Ovary (tissue), 9 donors: ENCODE data around the gene WWOX. TPM values are rescaled to one million over a fixed set of nuclear protein-coding genes. Genes with fewer than 3 reads are reported as not detected.

Source experiments
- DNase-seq, 5 donors: peaks; one replicate each; pipeline ENCODE4 v3.0.0-alpha.2; 2019 to 2020
- H3K27ac ChIP-seq, 2 donors: fragments of 200-600 bp; one replicate each; pipeline versions ENCODE4 v1.5.1 to v1.8.0; 2019 to 2022
- H3K27me3 ChIP-seq: fragments of 200-600 bp; one replicate; pipeline ENCODE4 v1.8.0; 2022
- H3K36me3 ChIP-seq: fragments of 200-600 bp; sonication (generic); one replicate; pipeline ENCODE4 v1.5.1; 2019
- H3K4me1 ChIP-seq: one replicate; pipeline ENCODE4 v1.8.1; 2013; ENCODE audit warnings: mild to moderate bottlenecking, moderate library complexity; ENCODE audit not compliant: insufficient read depth
- H3K4me3 ChIP-seq: fragments of 200-600 bp; sonication (generic); one replicate; pipeline ENCODE4 v1.5.1; 2017
- H3K9me3 ChIP-seq, 2 donors: fragments of 200-600 bp in 1 of 2; sonication (generic) in 1 of 2; one replicate each; pipeline versions ENCODE4 v1.5.1 to v1.8.1; 2013 to 2019; ENCODE audit warnings: mild to moderate bottlenecking in 1 of 2, moderate library complexity in 1 of 2
- EP300 ChIP-seq: sonication (generic); formaldehyde crosslinking; IDR thresholded peaks from one replicate; pipeline ENCODE4 v1.6.1; 2017; ENCODE audit warnings: antibody characterized with exemption
- POLR2A ChIP-seq: fragments of 450-650 bp; IDR thresholded peaks from one replicate; pipeline ENCODE4 v1.6.1; 2017; ENCODE audit warnings: antibody characterized with exemption, mild to moderate bottlenecking, moderate library complexity
- WGBS, 3 donors: extraction: QIAGEN DNeasy Blood & Tissue Kit in 1 of 3; methylation state at CpG; one replicate each; pipeline versions ENCODE4 v1.1.5 to v1.1.7; 2013 to 2017; 5-methylcytosine and 5-hydroxymethylcytosine counted together
- intact Hi-C, 4 donors: fragments of 100-400 bp; cut with DNase I; formaldehyde crosslinking; loops; one replicate each; pipeline versions ENCODE4 v1.11.0 to v1.15.1; 2022 to 2023
- polyA plus RNA-seq, 2 donors: library from polyadenylated mRNA; stranded (reverse); fragments of 200-250 nt in 1 of 2; fragments of 350-450 nt in 1 of 2; fragmentation: Illumina TruSeq in 1 of 2; extraction: RNeasy Lipid Tissue Mini Kit (QIAGEN cat#74804) in 1 of 2; gene quantifications; one replicate each; pipeline ENCODE4 v1.2.3, GENCODE V29; 2013 to 2014
- total RNA-seq, 7 donors: library from RNA; depleted of rRNA in 2 of 7; stranded (reverse); fragments of >200 nt in 2 of 7; fragmentation: NEBNext Ultra II Directional in 3 of 7; extraction: Animal tissue kit (Norgen Biotek cat#: 25700) in 3 of 7; gene quantifications; one replicate each; pipeline versions ENCODE4 v1.1.0 to v1.2.4, GENCODE V29; 2016 to 2023
- TF ChIP-seq, protein P1 (sequence below), 3 donors: fragments of 450-650 bp in 2 of 3; fragments of 200-600 bp in 1 of 3; IDR thresholded peaks; one replicate each; pipeline versions ENCODE4 v1.5.1 to v1.8.0; 2016 to 2022; ENCODE audit warnings: antibody characterized with exemption in 3 of 3, mild to moderate bottlenecking in 1 of 3
- donor health status: DM: no; HTN: no; CAD: no; lungs with moderate emphysema.
- donor health status: DM: no; HTN: no; CAD: no.
- donor health status: Bipolar disorder and iron deficiency.
- donor health status: DM: yes; HTN: yes; CAD: no.
- donor health status: DM: no; HTN: no; CAD: no.
- donor health status: DM: yes; HTN: yes; CAD: no.

WWOX gene
- total and polyA plus RNA-seq, 9 donors: 11.0 to 40.5 (median 25.2) TPM

DNA sequence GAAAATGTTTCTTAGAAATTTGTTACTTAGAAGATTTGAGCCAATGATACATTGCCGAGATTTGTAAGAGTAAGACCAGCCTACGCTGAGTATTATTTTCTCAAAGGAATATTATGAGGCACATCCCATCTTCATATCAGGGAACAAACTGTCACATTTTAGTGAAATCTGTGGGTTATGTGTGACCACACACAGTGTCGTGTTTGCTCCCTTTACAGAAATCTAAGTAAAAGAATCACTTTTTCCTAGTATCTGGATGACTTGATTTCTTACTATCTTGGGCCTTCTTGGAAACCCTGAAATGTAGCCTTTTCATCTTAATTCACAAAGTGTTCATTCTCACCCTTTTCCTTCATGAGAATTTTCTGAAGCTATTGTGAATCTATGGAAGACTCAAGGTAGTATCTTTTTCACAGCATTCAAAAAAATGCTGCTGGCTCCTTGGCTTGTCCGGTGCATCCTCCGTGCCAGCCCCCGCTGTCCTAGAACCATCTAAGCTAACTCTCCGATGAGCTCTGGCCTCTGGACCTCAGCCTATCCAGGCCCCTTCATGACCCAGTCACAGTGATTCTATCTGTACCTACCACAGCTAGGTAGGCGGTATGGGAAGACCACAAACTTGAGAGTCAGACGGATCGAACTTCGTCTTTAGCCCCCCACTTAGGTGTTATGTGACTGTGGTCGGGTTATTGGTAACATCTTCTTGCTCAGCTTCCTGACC, 976.8 kb downstream of the WWOX start:
- Histone ChIP-seq H3K36me3 (no peaks in the 10 kb centered on the region), H3K4me3 (no peak overlapping the region), H3K27ac (no peak overlapping the region), H3K4me1 (peaks cover 9% of the 10 kb centered on the region), H3K9me3 (no peaks in the 10 kb centered on the region), H3K27me3 (no peaks in the 10 kb centered on the region)
- intact Hi-C loops: no loop called here
- 87 to 92% (median 88%) methylated on average over 12 of the region's 12 CpGs for WGBS, 3 donors
- TF ChIP-seq, protein P1, sequence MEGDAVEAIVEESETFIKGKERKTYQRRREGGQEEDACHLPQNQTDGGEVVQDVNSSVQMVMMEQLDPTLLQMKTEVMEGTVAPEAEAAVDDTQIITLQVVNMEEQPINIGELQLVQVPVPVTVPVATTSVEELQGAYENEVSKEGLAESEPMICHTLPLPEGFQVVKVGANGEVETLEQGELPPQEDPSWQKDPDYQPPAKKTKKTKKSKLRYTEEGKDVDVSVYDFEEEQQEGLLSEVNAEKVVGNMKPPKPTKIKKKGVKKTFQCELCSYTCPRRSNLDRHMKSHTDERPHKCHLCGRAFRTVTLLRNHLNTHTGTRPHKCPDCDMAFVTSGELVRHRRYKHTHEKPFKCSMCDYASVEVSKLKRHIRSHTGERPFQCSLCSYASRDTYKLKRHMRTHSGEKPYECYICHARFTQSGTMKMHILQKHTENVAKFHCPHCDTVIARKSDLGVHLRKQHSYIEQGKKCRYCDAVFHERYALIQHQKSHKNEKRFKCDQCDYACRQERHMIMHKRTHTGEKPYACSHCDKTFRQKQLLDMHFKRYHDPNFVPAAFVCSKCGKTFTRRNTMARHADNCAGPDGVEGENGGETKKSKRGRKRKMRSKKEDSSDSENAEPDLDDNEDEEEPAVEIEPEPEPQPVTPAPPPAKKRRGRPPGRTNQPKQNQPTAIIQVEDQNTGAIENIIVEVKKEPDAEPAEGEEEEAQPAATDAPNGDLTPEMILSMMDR (IDR thresholded peaks at IDR 0.05): no peak
- TF ChIP-seq POLR2A (no peak), EP300 (no peak)
- DNase-seq: no peak

DNA sequence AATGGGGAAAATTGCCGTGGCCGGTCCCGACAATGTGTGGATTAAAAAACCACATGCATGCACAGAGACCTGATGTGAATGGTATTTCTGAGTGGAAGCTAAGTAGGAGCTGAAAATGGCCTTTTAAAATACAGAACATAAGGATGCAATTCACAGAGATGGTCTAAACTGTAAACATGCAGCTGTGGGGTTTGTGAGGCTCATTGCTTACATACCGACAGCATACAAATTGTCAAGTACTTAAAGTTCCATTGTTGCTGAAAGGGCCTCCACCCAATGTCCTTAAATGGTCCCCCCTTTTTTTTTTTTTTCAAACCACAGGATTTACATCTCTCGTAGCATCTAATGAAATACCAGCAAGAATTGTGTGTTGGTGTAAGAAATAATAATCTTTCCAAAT, 977.9 kb downstream of the WWOX start:
- intact Hi-C loops: no loop called here
- Histone ChIP-seq H3K4me1 (peaks cover 4% of the 10 kb centered on the region), H3K4me3 (no peak overlapping the region), H3K9me3 (no peaks in the 10 kb centered on the region), H3K27me3 (no peaks in the 10 kb centered on the region), H3K27ac (no peak overlapping the region), H3K36me3 (no peaks in the 10 kb centered on the region)
- TF ChIP-seq POLR2A: no peak
- 72 to 83% (median 80%) methylated on average over 5 of the region's 5 CpGs for WGBS, 3 donors
- no peak for DNase-seq

DNA sequence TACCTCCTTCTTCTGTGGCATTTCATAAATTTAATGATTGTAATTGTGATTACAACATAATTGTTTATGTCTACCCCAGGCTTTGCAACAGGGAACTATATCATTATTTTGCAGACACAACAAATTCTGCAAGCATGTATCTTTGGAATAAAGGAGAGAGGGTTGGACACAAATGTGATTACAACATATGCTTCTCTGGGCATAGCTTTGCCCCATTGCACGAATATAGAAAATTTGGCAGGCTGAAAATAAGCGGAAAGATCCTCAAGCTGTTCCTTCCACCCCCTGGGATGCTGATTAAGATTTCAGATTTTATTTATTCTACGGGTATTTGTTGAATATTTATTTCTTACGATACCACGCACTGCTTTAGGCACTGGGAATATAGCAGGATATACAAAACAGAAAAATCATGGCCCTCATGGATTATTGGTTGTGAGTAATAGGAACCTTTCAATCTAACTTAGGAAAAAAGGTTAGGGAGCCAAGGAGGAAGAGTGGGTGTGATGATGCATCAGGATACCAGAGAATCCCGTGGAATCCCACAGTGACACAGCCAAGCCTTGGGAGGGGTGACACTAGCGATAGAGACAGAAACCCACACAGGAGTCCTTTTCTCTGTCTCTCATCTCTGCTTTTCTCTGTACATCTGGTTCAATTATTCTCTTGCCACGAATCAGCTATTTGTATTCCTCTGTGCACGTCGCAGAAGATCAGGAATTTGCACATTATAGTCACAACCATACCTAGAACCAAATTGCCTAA, 980.4 kb downstream of the WWOX start:
- H3K36me3 ChIP-seq: no peaks in the 10 kb centered on the region
- no peak for TF ChIP-seq EP300
- TF ChIP-seq, protein P1 (IDR thresholded peaks at IDR 0.05): no peak
- TF ChIP-seq POLR2A: no peak
- no peak for DNase-seq
- H3K27me3 ChIP-seq: no peaks in the 10 kb centered on the region
- no peak overlapping the region for H3K27ac ChIP-seq
- H3K9me3 ChIP-seq: no peaks in the 10 kb centered on the region
- intact Hi-C loops: no loop called here
- peaks cover 2% of the 10 kb centered on the region for H3K4me1 ChIP-seq
- WGBS, 3 donors: 85 to 91% (median 89%) methylated on average over 10 of the region's 10 CpGs
- H3K4me3 ChIP-seq: no peak overlapping the region

DNA sequence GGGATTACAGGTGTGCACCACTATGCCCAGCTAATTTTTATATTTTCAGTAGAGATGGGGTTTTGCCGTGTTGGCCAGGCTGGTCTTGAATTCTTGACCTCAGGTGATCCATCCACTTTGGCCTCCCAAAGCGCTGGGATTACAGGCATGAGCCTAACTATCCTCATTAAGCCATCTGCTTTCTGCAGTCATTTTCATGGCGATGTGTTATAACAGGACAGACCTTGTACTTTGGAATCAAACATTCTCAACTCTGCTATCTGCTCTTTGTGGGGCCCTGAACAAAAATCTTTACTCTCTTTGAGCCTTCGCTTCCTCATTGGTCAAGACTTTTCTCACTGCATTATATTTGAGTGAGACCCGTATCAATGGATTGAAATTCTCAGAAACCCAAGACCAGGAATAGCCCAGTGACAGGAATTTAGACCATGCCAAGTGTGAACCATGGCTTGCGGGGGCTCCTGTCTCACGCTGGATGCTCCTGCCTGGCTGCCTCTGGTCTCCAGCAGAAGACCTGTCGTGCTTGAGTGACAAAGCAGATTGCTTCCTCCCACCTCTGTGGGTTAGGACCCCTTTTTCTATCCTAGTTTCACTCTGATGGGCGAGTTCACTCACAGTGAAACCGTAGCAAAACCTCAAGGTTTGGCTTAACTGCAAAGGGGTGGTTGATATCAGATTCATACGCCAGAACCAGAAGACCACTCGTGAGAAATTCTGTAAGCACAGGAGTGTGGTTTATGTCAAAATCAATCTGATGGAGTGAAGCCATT, 982.0 kb downstream of the WWOX start:
- WGBS, 3 donors: 96 to 97% (median 97%) methylated on average over 12 of the region's 12 CpGs
- TF ChIP-seq EP300: no peak
- TF ChIP-seq, protein P1 (IDR thresholded peaks at IDR 0.05): no peak
- Histone ChIP-seq H3K27ac (no peak overlapping the region), H3K27me3 (no peaks in the 10 kb centered on the region), H3K9me3 (no peaks in the 10 kb centered on the region), H3K36me3 (no peaks in the 10 kb centered on the region), H3K4me1 (no peaks in the 10 kb centered on the region), H3K4me3 (no peak overlapping the region)
- intact Hi-C loops: no loop called here
- DNase-seq: no peak
